PC-3 (cell line): ENCODE results near the gene SMAD3. TPM values are rescaled to one million over a fixed set of nuclear protein-coding genes. Genes with fewer than 3 reads are reported as not detected.

ENCODE experiments used
- ATAC-seq: fragments of 200-7000 bp; cut with Tn5 transposase; 2 replicates; pipeline ENCODE4 v1.9.1; 2020; ENCODE audit warnings: mild to moderate bottlenecking, moderate library complexity
- BruUV-seq: library from RNA; stranded (reverse); fragments of 400-500 nt; replicated peaks from 2 replicates; lab custom pipeline; 2021; lab: Mats Ljungman, UMichigan
- CTCF ChIA-PET: fragments of 300-600 bp; sonication (Branson Sonifier 250); formaldehyde crosslinking; loops from one replicate; lab custom pipeline; 2022; ENCODE audit warnings: antibody characterized with exemption; lab: Charles Lee
- POLR2A ChIA-PET: fragments of 300-600 bp; sonication (Branson Sonifier 250); formaldehyde crosslinking; loops from one replicate; lab custom pipeline; 2022; ENCODE audit warnings: antibody characterized with exemption; ENCODE audit not compliant: unreplicated experiment; lab: Charles Lee
- DNase-seq: peaks from one replicate; pipeline ENCODE4 v3.0.0-alpha.2; 2015
- H2AFZ ChIP-seq: fragments of 300-600 bp; sonication (generic); 2 replicates; pipeline ENCODE4 v1.6.0; 2016; ENCODE audit warnings: antibody characterized with exemption, low read length
- H3F3A ChIP-seq: fragments of 300-600 bp; sonication (generic); one replicate; pipeline ENCODE4 v1.6.0; 2017; ENCODE audit warnings: antibody characterized with exemption, low read length, control low read depth, mild to moderate bottlenecking; ENCODE audit not compliant: unreplicated experiment
- H3K27ac ChIP-seq: fragments of 300-600 bp; sonication (generic); 2 replicates; pipeline ENCODE4 v1.5.1; 2016; ENCODE audit warnings: mild to moderate bottlenecking, low read length
- H3K27me3 ChIP-seq: fragments of 300-600 bp; sonication (generic); 2 replicates; pipeline ENCODE4 v1.6.1; 2016; ENCODE audit warnings: low read length, mixed read lengths
- H3K36me3 ChIP-seq: fragments of 300-600 bp; sonication (generic); 2 replicates; pipeline ENCODE4 v1.6.1; 2016; ENCODE audit warnings: low read depth, mixed run types, low read length, mixed read lengths
- H3K4me1 ChIP-seq: fragments of 300-600 bp; sonication (generic); 2 replicates; pipeline ENCODE4 v1.5.1; 2016; ENCODE audit warnings: low read length; ENCODE audit not compliant: insufficient read depth
- H3K4me2 ChIP-seq: fragments of 300-600 bp; sonication (generic); 2 replicates; pipeline ENCODE4 v1.6.0; 2016; ENCODE audit warnings: low read length
- H3K4me3 ChIP-seq: fragments of 300-600 bp; sonication (generic); 2 replicates; pipeline ENCODE4 v1.5.1; 2016; ENCODE audit warnings: mild to moderate bottlenecking, low read length, mixed read lengths
- H3K79me2 ChIP-seq: fragments of 300-600 bp; sonication (generic); 2 replicates; pipeline ENCODE4 v1.6.1; 2017; ENCODE audit warnings: low read length, mixed read lengths
- H3K9ac ChIP-seq: fragments of 300-600 bp; sonication (generic); 2 replicates; pipeline ENCODE4 v1.6.0; 2016; ENCODE audit warnings: mild to moderate bottlenecking, low read length
- H3K9me2 ChIP-seq: fragments of 300-600 bp; sonication (generic); replicated peaks from 2 replicates; pipeline ENCODE4 v1.6.1; 2016; ENCODE audit warnings: mixed run types, low read length, mixed read lengths
- H3K9me3 ChIP-seq: fragments of 300-600 bp; sonication (generic); 2 replicates; pipeline ENCODE4 v1.6.1; 2016; ENCODE audit warnings: low read length, mixed read lengths
- H4K20me1 ChIP-seq: fragments of 300-600 bp; sonication (generic); 2 replicates; pipeline ENCODE4 v1.6.1; 2016; ENCODE audit warnings: low read length, mixed read lengths
- CTCF ChIP-seq: fragments of 300-600 bp; sonication (generic); conservative IDR thresholded peaks from 2 replicates; pipeline ENCODE4 v1.5.1; 2017; ENCODE audit warnings: antibody characterized with exemption, low read depth, mild to moderate bottlenecking, low read length
- EZH2 ChIP-seq: fragments of 300-600 bp; sonication (generic); IDR thresholded peaks from one replicate; pipeline ENCODE4 v1.6.1; 2017; ENCODE audit warnings: antibody characterized with exemption, mild to moderate bottlenecking, low read length; ENCODE audit not compliant: unreplicated experiment
- EZH2phosphoT487 ChIP-seq: fragments of 300-600 bp; sonication (generic); IDR thresholded peaks from 2 replicates; pipeline ENCODE4 v1.6.1; 2018; ENCODE audit warnings: mild to moderate bottlenecking, antibody characterized with exemption, low read length, borderline replicate concordance
- intact Hi-C: fragments of 100-400 bp; cut with micrococcal nuclease; formaldehyde crosslinking; loops from 2 replicates; pipeline ENCODE4 v1.9.0; 2023
- total RNA-seq: library from RNA; depleted of rRNA; stranded (reverse); fragments of >200 nt; gene quantifications from 2 replicates; pipeline ENCODE4 v1.2.3, GENCODE V29; 2014

Gene SMAD3
- total RNA-seq, 1 experiment from 2014 or later: 75.6 TPM

GRCh38 chr15:67063689-67064606 lies 1.5 kb upstream of the SMAD3 start:
- TF ChIP-seq EZH2phosphoT487: no peak
- TF ChIP-seq CTCF: no peak
- TF ChIP-seq EZH2: no peak
- intact Hi-C loops: loop anchor here (2.0 to 10.0 kb wide), 2 partner anchors 117 to 181 kb away; no protein-coding TSS in a partner anchor
- no peak for DNase-seq

GRCh38 chr15:67064607-67065530 lies 533 bp upstream of the SMAD3 start:
- POLR2A ChIA-PET: interaction anchor here (0.6 to 1.1 kb wide), 2 partner anchors 15 to 41 kb away, joined by 4 read pairs; no protein-coding TSS in a partner anchor
- H4K20me1 ChIP-seq: peaks cover 29% of the 10 kb centered on the region
- H3K4me2 ChIP-seq: peak overlapping the region; percentile 93
- peak overlapping the region; percentile 100 for H3K4me3 ChIP-seq
- no peak for TF ChIP-seq EZH2phosphoT487
- TF ChIP-seq EZH2: no peak
- no peak for TF ChIP-seq CTCF
- H3K9me3 ChIP-seq: no peaks in the 10 kb centered on the region
- TSS peak; percentile 24 for BruUV-seq
- H3K27me3 ChIP-seq: no peaks in the 10 kb centered on the region
- peak; percentile 30 for DNase-seq
- H3K36me3 ChIP-seq: peaks cover 11% of the 10 kb centered on the region
- H3K9ac ChIP-seq: peak overlapping the region; percentile 97
- H2AFZ ChIP-seq: peak overlapping the region; percentile 45; the same call in 1 of the 2 replicates
- CTCF ChIA-PET: no interaction called here
- H3K9me2 ChIP-seq: no peaks in the 10 kb centered on the region
- H3F3A ChIP-seq: no peaks in the 10 kb centered on the region
- H3K79me2 ChIP-seq: peaks cover 49% of the 10 kb centered on the region
- intact Hi-C loops: loop anchor here (2.0 to 10.0 kb wide), 4 partner anchors 42 to 180 kb away; no protein-coding TSS in a partner anchor
- peak; percentile 48 for ATAC-seq
- H3K27ac ChIP-seq: peak overlapping the region; percentile 58
- H3K4me1 ChIP-seq: peaks cover 24% of the 10 kb centered on the region

More at GRCh38 chr15:67063689-67064606, 1.5 kb upstream of the SMAD3 start:
- H3K36me3 ChIP-seq: peaks cover 11% of the 10 kb centered on the region
- no peak overlapping the region for H3K9ac ChIP-seq
- BruUV-seq: no TSS peak
- H3K27me3 ChIP-seq: no peaks in the 10 kb centered on the region
- peak overlapping the region; percentile 100; the same call in 1 of the 2 replicates for H3K4me3 ChIP-seq
- H3K4me2 ChIP-seq: peak overlapping the region; percentile 93; the same call in 1 of the 2 replicates
- ChIA-PET POLR2A (interaction anchor here (0.6 kb wide), 2 partner anchors 14 to 297 kb away, joined by 3 to 4 read pairs; no protein-coding TSS in a partner anchor), CTCF (no interaction called here)
- no peak for ATAC-seq
- peaks cover 15% of the 10 kb centered on the region for H3K4me1 ChIP-seq
- H3K9me2 ChIP-seq: no peaks in the 10 kb centered on the region
- no peaks in the 10 kb centered on the region for H3F3A ChIP-seq
- peaks cover 40% of the 10 kb centered on the region for H3K79me2 ChIP-seq
- H4K20me1 ChIP-seq: peaks cover 20% of the 10 kb centered on the region
- no peak overlapping the region for H3K27ac ChIP-seq
- no peaks in the 10 kb centered on the region for H3K9me3 ChIP-seq
- no peak overlapping the region for H2AFZ ChIP-seq
